ENCODE results near the gene JUND. TPM values are rescaled to one million over a fixed set of nuclear protein-coding genes. Genes with fewer than 3 reads are reported as not detected.

The JUND gene
- total and polyA plus RNA-seq, 4 donors = 161 to 290 (median 207) TPM

- Histone ChIP-seq H3K4me3 (no peak overlapping the region), H3K9me3 (ENCODE audit: control insufficient read depth in 4 of 4, insufficient read depth in 3 of 4, low read length in 3 of 4) (no peaks in the 10 kb centered on the region), H3K36me3 (ENCODE audit: control insufficient read depth in 4 of 4, insufficient read depth in 4 of 4, low read length in 4 of 4) (peaks cover 0 to 39% (median 12%) of the 10 kb centered on the region in 4 donors), H3K27me3 (ENCODE audit: control insufficient read depth in 3 of 3, insufficient read depth in 3 of 3, low read length in 2 of 3) (no peaks in the 10 kb centered on the region), H3K9ac (ENCODE audit: insufficient read depth in 1 of 2, low read length in 2 of 2) (no peak overlapping the region), H3K27ac (ENCODE audit: low read depth in 1 of 2, low read length in 1 of 2) (peak overlapping the region in 1 of 2 donors; percentile 20), H3K4me1 (ENCODE audit: control insufficient read depth in 5 of 5, insufficient read depth in 5 of 5, low read length in 5 of 5) (peaks cover 0 to 30% (median 13%) of the 10 kb centered on the region in 5 donors)
- 88 to 90% methylated on average over 20 of the region's 20 CpGs for WGBS, 2 donors
- no peak for ATAC-seq (ENCODE audit: insufficient read depth, low FRiP score)
- TF ChIP-seq CTCF (IDR thresholded peaks at IDR 0.05; ENCODE audit: control extremely low read depth, extremely low read depth) = no peak
- no peak for DNase-seq
Observed at GRCh38 chr19:18308051-18308947, 26.9 kb upstream of the JUND start.

- no peaks in the 10 kb centered on the region for H3K9me3 ChIP-seq (ENCODE audit: control insufficient read depth in 4 of 4, insufficient read depth in 3 of 4, low read length in 3 of 4)
- ATAC-seq (ENCODE audit: insufficient read depth, low FRiP score) (no peak), DNase-seq (no peak)
- no peak overlapping the region for H3K9ac ChIP-seq (ENCODE audit: insufficient read depth in 1 of 2, low read length in 2 of 2)
- peaks cover 0 to 36% (median 10%) of the 10 kb centered on the region in 4 donors for H3K36me3 ChIP-seq (ENCODE audit: control insufficient read depth in 4 of 4, insufficient read depth in 4 of 4, low read length in 4 of 4)
- H3K27me3 ChIP-seq (ENCODE audit: control insufficient read depth in 3 of 3, insufficient read depth in 3 of 3, low read length in 2 of 3) = no peaks in the 10 kb centered on the region
- peak overlapping the region in 1 of 2 donors; percentile 20 for H3K27ac ChIP-seq (ENCODE audit: low read depth in 1 of 2, low read length in 1 of 2)
- H3K4me1 ChIP-seq (ENCODE audit: control insufficient read depth in 5 of 5, insufficient read depth in 5 of 5, low read length in 5 of 5) = peaks cover 0 to 32% (median 13%) of the 10 kb centered on the region in 5 donors
- TF ChIP-seq CTCF (IDR thresholded peaks at IDR 0.05; ENCODE audit: control extremely low read depth, extremely low read depth) = no peak
- no peak overlapping the region for H3K4me3 ChIP-seq
- WGBS, 2 donors = 72 to 85% methylated on average over 19 of the region's 19 CpGs
Observed at GRCh38 chr19:18307271-18307681, 25.9 kb upstream of the JUND start.

- Histone ChIP-seq H3K4me3 (no peak overlapping the region), H3K27ac (ENCODE audit: low read depth in 1 of 2, low read length in 1 of 2) (peak overlapping the region in 1 of 2 donors; percentile 61), H3K9me3 (ENCODE audit: control insufficient read depth in 4 of 4, insufficient read depth in 3 of 4, low read length in 3 of 4) (no peaks in the 10 kb centered on the region), H3K9ac (ENCODE audit: insufficient read depth in 1 of 2, low read length in 2 of 2) (no peak overlapping the region), H3K36me3 (ENCODE audit: control insufficient read depth in 4 of 4, insufficient read depth in 4 of 4, low read length in 4 of 4) (peaks cover 0 to 32% (median 8%) of the 10 kb centered on the region in 4 donors), H3K4me1 (ENCODE audit: control insufficient read depth in 5 of 5, insufficient read depth in 5 of 5, low read length in 5 of 5) (peaks cover 0 to 32% (median 13%) of the 10 kb centered on the region in 5 donors), H3K27me3 (ENCODE audit: control insufficient read depth in 3 of 3, insufficient read depth in 3 of 3, low read length in 2 of 3) (no peaks in the 10 kb centered on the region)
- DNase-seq (peak in 1 of 3 donors; percentile 53), ATAC-seq (ENCODE audit: insufficient read depth, low FRiP score) (no peak)
- WGBS, 2 donors = 62 to 72% methylated on average over 14 of the region's 14 CpGs
- TF ChIP-seq CTCF (IDR thresholded peaks at IDR 0.05; ENCODE audit: control extremely low read depth, extremely low read depth) = no peak
Observed at GRCh38 chr19:18306888-18307260, 25.5 kb upstream of the JUND start.
